C4-2B (cell line): ENCODE measurements around the gene AUTS2.

Experiments used
- H3K27ac ChIP-seq: fragments of 450-650 bp; 2 replicates; pipeline ENCODE4 v1.5.1; 2017
- ZFX ChIP-seq: fragments of 450-650 bp; IDR thresholded peaks from 2 replicates; pipeline ENCODE4 v1.6.1; 2017
- TF ChIP-seq, protein P1 (sequence below): fragments of 450-650 bp; conservative IDR thresholded peaks from 2 replicates; pipeline ENCODE4 v1.5.1; 2017; ENCODE audit warnings: mild to moderate bottlenecking

Gene AUTS2

DNA sequence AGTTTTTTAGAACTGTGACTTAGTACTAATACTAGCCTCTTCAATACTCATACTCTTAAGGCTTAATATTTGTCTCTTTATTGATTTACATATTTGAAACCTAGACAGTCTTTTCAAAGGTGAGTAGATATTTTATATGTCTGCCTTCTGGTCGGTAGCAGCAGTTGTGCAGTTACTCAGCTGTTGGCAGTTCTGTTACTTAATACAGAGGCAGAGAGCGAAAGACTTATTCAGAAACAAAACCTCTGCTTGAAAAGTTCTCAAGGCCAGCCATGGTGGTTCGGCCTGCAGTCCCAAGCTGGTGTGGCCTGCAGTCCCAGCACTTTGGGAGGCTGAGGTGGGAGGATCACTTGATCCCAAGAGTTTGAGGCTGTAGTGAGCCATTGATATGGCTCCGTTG is 84.2 kb downstream of the AUTS2 start:
- TF ChIP-seq ZFX = no peak
- TF ChIP-seq, protein P1, sequence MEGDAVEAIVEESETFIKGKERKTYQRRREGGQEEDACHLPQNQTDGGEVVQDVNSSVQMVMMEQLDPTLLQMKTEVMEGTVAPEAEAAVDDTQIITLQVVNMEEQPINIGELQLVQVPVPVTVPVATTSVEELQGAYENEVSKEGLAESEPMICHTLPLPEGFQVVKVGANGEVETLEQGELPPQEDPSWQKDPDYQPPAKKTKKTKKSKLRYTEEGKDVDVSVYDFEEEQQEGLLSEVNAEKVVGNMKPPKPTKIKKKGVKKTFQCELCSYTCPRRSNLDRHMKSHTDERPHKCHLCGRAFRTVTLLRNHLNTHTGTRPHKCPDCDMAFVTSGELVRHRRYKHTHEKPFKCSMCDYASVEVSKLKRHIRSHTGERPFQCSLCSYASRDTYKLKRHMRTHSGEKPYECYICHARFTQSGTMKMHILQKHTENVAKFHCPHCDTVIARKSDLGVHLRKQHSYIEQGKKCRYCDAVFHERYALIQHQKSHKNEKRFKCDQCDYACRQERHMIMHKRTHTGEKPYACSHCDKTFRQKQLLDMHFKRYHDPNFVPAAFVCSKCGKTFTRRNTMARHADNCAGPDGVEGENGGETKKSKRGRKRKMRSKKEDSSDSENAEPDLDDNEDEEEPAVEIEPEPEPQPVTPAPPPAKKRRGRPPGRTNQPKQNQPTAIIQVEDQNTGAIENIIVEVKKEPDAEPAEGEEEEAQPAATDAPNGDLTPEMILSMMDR = no peak
- H3K27ac ChIP-seq = no peak overlapping the region

DNA sequence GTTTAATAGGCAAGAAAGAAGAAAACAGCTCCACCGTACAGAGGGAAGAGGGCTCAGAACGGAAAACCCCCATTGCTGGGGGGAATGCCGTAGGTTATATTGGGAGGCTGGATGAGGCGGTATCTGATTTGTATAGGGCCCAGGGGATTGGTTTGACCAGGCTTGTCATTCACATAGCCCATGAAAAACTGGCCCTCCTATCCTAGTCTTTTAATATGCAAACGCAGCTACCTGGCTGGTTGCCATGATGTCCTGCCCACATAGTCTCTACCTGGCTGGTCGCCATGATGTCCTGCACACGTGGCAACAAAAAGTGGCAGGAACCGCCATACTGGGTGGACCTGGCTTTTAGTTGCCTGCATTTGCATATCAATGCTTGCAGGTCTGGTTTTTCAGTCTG is 84.7 kb downstream of the AUTS2 start:
- no peak for TF ChIP-seq ZFX
- TF ChIP-seq, protein P1 = no peak
- H3K27ac ChIP-seq = no peak overlapping the region

DNA sequence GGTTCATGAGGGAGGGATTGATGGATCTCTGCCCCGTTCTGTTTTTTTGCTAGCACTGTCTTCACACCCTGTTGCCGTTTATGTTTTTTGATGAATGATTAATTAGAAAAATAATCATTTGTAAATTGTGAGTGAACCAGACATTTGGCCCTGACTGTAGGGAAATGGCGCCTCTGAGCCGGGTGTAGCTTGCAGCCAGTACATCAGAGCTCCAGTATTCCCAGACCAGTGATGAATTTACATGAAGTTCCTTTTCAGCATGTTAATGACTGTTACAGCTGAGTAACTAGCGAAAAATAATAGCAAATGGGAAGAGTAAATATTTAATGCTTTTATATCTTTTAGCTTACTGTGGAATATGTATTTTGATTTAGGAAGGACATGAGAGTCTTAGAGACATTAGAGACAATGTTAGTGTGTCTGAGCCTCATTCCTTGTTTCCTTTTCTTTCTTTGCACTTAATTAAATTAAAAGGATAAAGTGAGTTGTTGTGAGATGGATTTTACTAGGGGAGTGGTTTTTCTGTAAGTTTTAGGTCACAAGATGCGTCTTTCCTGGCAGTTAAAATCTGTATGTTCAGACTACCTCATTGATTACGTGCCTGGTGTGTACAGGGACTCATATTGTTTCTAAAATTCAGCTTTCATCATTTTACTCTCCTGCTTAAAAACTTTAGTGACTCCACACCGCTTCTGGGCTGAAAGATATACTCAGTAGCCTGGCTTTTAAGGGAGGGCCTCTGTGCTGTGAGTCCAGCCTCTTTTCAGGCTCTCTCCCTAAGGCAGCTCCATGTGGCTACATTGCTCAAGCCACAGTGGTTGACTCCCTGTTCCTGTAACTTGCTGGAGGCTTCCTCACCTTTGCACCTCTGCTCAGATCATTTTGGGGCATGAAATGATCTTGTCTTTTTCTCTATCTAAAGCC is 86.4 kb downstream of the AUTS2 start:
- TF ChIP-seq ZFX = no peak
- TF ChIP-seq, protein P1 = no peak

DNA sequence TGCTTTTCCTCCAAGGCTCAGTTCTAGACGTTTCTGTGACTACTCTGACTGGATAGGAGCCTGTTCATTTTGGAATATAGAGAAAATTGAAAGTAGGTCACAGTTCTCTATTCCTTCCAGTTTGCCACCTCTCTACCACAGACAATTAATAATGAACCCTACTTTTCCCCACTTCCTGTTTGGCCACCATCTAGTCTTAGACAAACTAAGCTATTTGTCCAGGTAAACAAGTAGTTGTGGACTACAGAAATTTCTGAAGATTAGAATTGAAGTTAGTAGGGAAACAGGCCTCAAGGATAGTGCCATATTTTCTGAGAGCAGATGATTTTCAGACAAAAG is 87.0 kb downstream of the AUTS2 start:
- TF ChIP-seq ZFX = no peak
- TF ChIP-seq, protein P1 = no peak
- no peak overlapping the region for H3K27ac ChIP-seq

More for the DNA sequence above, 86.4 kb downstream of the AUTS2 start:
- no peak overlapping the region for H3K27ac ChIP-seq

DNA sequence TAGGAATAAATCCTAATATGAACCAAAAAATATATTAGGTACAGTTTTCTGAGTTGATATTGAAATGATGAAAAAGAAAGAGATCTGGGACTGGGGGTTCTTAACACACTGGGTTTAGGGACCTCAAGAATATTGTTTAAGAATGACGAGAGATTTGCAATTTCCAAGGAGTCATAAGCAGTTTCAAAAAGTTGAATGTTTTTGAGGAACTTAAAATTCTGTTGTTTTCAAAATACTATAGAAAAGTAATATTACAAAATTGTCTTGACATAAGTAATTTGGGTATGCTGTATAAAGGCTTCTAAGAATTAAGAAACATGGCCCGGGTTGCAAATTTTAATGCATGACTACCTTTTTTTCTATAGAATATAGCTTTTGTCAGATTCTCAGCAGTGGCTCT is 88.1 kb downstream of the AUTS2 start:
- TF ChIP-seq, protein P1 = no peak
- TF ChIP-seq ZFX = no peak
- no peak overlapping the region for H3K27ac ChIP-seq

DNA sequence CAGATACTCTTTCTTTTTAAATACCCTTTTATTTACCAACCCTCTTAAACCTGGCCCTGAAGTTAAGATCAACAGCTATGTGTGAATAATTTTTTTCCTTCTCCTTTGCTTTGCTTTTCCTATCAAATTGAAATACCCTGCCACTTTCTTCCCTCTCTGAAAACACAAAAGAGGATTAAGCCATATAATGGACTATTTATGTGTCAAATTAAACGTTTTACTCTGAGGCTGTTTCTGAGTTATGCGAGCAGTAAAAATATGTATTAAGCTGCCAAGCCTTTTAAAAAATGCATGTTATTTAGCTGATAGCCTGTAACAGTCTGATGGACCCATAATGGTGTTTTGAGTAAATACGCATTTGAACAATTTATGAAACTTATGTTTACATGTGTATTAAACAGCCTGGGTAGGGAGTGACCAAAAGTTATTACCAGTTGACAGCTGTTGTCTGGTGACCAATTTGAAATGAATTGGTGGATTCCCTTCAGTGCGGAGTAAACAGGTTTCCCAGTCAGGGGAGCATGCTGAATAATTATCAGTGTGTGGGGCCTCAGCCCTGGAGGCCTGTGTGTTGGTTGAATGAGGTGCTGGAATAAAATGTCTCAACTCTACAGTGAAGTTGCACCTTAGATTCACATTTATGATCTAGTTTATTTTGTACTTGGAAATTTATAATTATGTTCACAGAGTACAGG is 89.6 kb downstream of the AUTS2 start:
- no peak for TF ChIP-seq ZFX
- TF ChIP-seq, protein P1 = no peak
- no peak overlapping the region for H3K27ac ChIP-seq

DNA sequence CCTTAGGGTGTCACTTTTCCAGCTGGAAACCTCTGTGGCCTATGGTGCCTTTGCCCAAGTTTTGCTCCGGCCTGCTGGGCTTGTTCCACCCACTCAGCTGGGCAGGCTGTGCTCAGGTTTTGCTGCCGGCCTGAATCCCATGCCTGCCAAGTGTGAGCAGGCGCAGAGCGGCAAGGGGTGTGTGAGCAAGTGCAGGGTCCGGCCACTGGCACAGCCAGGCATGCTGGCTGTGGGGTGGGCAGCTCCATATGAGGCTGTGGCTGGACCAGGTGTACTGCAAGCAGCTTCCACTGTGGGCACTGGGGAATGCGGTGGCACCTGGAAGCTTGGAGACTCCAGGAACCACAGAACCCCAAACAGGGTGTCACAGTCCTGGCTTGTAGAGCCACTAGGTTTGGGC is 92.1 kb downstream of the AUTS2 start:
- no peak overlapping the region for H3K27ac ChIP-seq
- TF ChIP-seq, protein P1 = no peak
- no peak for TF ChIP-seq ZFX
